ENCODE results near the gene SHF. TPM values are rescaled to one million over a fixed set of nuclear protein-coding genes. Genes with fewer than 3 reads are reported as not detected.

SHF gene
- total and polyA plus RNA-seq, 2 of the 8 experiments (the other 6 are each of a cell fraction or from before 2014, with no cell fraction given): 13.1 to 26.7 TPM

DNA sequence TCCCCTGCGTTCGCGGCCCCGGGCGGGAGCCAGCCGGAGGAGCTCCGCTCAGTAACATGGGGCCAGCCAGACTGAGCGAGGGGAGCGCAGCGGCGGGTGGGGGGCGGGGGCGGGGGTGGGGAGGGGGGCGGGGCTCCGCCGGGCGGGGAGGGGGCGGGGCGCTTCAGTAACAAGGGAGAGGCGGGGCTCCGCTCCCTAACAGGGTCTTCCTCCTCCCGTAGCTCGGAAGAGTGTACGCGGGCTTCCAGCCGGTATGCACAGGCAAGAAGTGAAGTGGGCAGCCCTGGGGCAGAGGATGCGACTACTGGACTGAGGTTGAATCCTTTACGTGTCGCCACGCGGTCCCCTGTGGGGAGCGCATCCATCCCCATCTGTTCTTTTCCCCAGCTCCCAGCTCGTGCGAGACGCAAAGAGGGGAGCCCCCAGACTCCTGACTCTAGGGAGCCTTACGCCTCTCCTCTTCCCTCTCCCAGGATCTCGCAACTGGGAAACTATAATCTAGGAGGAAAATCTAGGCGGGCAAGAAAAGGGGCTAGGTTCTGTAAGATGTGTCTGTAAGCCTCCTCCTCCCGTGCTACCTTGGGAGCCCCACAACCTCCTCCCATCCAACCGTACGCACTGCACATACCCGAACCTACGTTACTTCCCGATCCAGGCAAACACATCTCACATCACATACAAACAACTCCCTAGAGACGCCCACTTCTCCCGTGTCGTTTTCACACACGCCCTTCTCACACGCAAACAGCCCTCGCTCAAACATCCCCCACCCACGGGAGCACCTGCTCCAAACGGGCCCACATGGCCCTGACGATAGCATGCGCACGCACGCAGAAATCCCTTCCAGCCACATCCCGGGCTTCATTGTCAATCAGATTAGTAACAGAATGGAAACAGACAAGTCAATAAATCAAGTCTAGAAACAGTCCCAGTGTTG is at the start of gene SHF (continued):
- TF ChIP-seq JUN (IDR thresholded peaks at IDR 0.05; ENCODE audit: low read depth, low read length): no peak
- no peak for TF ChIP-seq BRCA1 (IDR thresholded peaks at IDR 0.05; ENCODE audit: low read depth, low read length)
- TF ChIP-seq POLR2A (IDR thresholded peaks at IDR 0.05; ENCODE audit: control extremely low read depth in 1 of 2, low read depth in 2 of 2, low read length in 2 of 2): peak in 1 of 2 experiments; percentile 49; a peak in 1 of 3 replicates
- TF ChIP-seq ZNF274 (IDR thresholded peaks at IDR 0.05; ENCODE audit: borderline replicate concordance, extremely low read depth, low read length): no peak
- TF ChIP-seq POLR2AphosphoS5 (IDR thresholded peaks at IDR 0.05; ENCODE audit: low read depth, low read length): peak; percentile 59; the same call in 1 of the 2 replicates
- TF ChIP-seq FOSL1 (IDR thresholded peaks at IDR 0.05; ENCODE audit: insufficient read depth, low read depth, low read length): no peak
- TF ChIP-seq SP4 (IDR thresholded peaks at IDR 0.05; ENCODE audit: low read length): no peak
- TF ChIP-seq, protein P1, sequence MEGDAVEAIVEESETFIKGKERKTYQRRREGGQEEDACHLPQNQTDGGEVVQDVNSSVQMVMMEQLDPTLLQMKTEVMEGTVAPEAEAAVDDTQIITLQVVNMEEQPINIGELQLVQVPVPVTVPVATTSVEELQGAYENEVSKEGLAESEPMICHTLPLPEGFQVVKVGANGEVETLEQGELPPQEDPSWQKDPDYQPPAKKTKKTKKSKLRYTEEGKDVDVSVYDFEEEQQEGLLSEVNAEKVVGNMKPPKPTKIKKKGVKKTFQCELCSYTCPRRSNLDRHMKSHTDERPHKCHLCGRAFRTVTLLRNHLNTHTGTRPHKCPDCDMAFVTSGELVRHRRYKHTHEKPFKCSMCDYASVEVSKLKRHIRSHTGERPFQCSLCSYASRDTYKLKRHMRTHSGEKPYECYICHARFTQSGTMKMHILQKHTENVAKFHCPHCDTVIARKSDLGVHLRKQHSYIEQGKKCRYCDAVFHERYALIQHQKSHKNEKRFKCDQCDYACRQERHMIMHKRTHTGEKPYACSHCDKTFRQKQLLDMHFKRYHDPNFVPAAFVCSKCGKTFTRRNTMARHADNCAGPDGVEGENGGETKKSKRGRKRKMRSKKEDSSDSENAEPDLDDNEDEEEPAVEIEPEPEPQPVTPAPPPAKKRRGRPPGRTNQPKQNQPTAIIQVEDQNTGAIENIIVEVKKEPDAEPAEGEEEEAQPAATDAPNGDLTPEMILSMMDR (IDR thresholded peaks at IDR 0.05; ENCODE audit: control extremely low read depth in 1 of 3, insufficient read depth in 1 of 3, low read depth in 1 of 3, low read length in 3 of 3): no peak
- no peak for TF ChIP-seq RBBP5 (IDR thresholded peaks at IDR 0.05; ENCODE audit: borderline replicate concordance, low read depth, low read length)
- no peak for TF ChIP-seq SP1 (IDR thresholded peaks at IDR 0.05; ENCODE audit: low read depth, low read length)
- no peak for TF ChIP-seq CHD1 (IDR thresholded peaks at IDR 0.05; ENCODE audit: low read depth, low read length)
